OCI-LY1 (cell line): Measurements from ENCODE around the gene XPR1.

Experiments
- H2AFZ ChIP-seq: fragments of 200-600 bp; sonication (generic), shearing (Covaris generic); 2 replicates; pipeline ENCODE4 v1.6.0; 2014; ENCODE audit warnings: antibody characterized with exemption, mild to moderate bottlenecking, low read length
- H3F3A ChIP-seq: fragments of 200-600 bp; sonication (generic), shearing (Covaris generic); 2 replicates; pipeline ENCODE4 v1.6.0; 2014; ENCODE audit warnings: mild to moderate bottlenecking, antibody characterized with exemption, low read length, moderate library complexity; ENCODE audit not compliant: insufficient read depth
- H3K27ac ChIP-seq: fragments of 200-600 bp; sonication (generic); 2 replicates; pipeline ENCODE4 v1.5.1; 2014; ENCODE audit warnings: low read length, mixed run types, mild to moderate bottlenecking, low read depth; ENCODE audit not compliant: poor library complexity, severe bottlenecking
- H3K27me3 ChIP-seq: fragments of 200-600 bp; sonication (generic); 2 replicates; pipeline ENCODE4 v1.6.0; 2014; ENCODE audit warnings: antibody characterized with exemption, mild to moderate bottlenecking, low read length, moderate library complexity; ENCODE audit not compliant: insufficient read depth
- H3K36me3 ChIP-seq: fragments of 200-600 bp; sonication (generic); 2 replicates; pipeline ENCODE4 v1.6.1; 2014; ENCODE audit warnings: mild to moderate bottlenecking, antibody characterized with exemption, low read length, moderate library complexity, mixed read lengths; ENCODE audit not compliant: insufficient read depth
- H3K4me1 ChIP-seq: fragments of 200-600 bp; sonication (generic); 2 replicates; pipeline ENCODE4 v1.5.1; 2014; ENCODE audit warnings: mild to moderate bottlenecking, low read length, moderate library complexity; ENCODE audit not compliant: insufficient read depth, severe bottlenecking
- H3K4me2 ChIP-seq: fragments of 200-600 bp; sonication (generic), shearing (Covaris generic); 2 replicates; pipeline ENCODE4 v1.6.1; 2014; ENCODE audit warnings: low read length
- H3K4me3 ChIP-seq: fragments of 200-600 bp; sonication (generic); 2 replicates; pipeline ENCODE4 v1.5.1; 2014; ENCODE audit warnings: low read length, low read depth, mild to moderate bottlenecking, mixed read lengths; ENCODE audit not compliant: poor library complexity, severe bottlenecking
- H3K79me2 ChIP-seq: fragments of 200-600 bp; shearing (Covaris generic); 2 replicates; pipeline ENCODE4 v1.6.1; 2016; ENCODE audit warnings: mixed run types, low read length, mixed read lengths; ENCODE audit not compliant: insufficient read depth
- H3K9ac ChIP-seq: fragments of 200-600 bp; sonication (generic), shearing (Covaris generic); 2 replicates; pipeline ENCODE4 v1.6.1; 2014; ENCODE audit warnings: mild to moderate bottlenecking, low read length, mixed read lengths
- H3K9me2 ChIP-seq: fragments of 200-600 bp; sonication (generic), shearing (Covaris generic); 2 replicates; pipeline ENCODE4 v1.6.1; 2014; ENCODE audit warnings: low read depth, mild to moderate bottlenecking, low read length, mixed read lengths
- H3K9me3 ChIP-seq: fragments of 200-600 bp; shearing (Covaris generic); 2 replicates; pipeline ENCODE4 v1.6.1; 2014; ENCODE audit warnings: low read length, mixed read lengths
- H4K20me1 ChIP-seq: fragments of 200-600 bp; sonication (generic), shearing (Covaris generic); 2 replicates; pipeline ENCODE4 v1.6.0; 2016; ENCODE audit warnings: mild to moderate bottlenecking, low read length; ENCODE audit not compliant: insufficient read depth
- CTCF ChIP-seq: fragments of 200-600 bp; sonication (generic), shearing (Covaris generic); IDR thresholded peaks from 2 replicates; pipeline ENCODE4 v1.5.1; 2017; ENCODE audit warnings: mild to moderate bottlenecking, antibody characterized with exemption, low read length, moderate library complexity, mixed read lengths
- EZH2 ChIP-seq: fragments of 200-600 bp; sonication (generic), shearing (Covaris generic); IDR thresholded peaks from 2 replicates; pipeline ENCODE4 v1.8.0; 2017; ENCODE audit warnings: borderline replicate concordance, mixed run types, mild to moderate bottlenecking, antibody characterized with exemption, low read length, moderate library complexity, mixed read lengths

Gene XPR1

GRCh38 chr1:180630408-180631193 is 1.2 kb upstream of the XPR1 start:
- Histone ChIP-seq H2AFZ (no peak overlapping the region), H3K36me3 (no peaks in the 10 kb centered on the region), H3K27me3 (no peaks in the 10 kb centered on the region), H3K4me1 (peaks cover 30% of the 10 kb centered on the region), H3K79me2 (peaks cover 7% of the 10 kb centered on the region; the same call in 1 of the 2 replicates), H3K9ac (no peak overlapping the region), H3K4me3 (no peak overlapping the region), H3K4me2 (no peak overlapping the region), H3F3A (no peaks in the 10 kb centered on the region), H4K20me1 (no peaks in the 10 kb centered on the region), H3K27ac (no peak overlapping the region), H3K9me2 (no peaks in the 10 kb centered on the region), H3K9me3 (no peaks in the 10 kb centered on the region)
- TF ChIP-seq EZH2 (no peak), CTCF (no peak)

GRCh38 chr1:180631194-180631765 is 542 bp upstream of the XPR1 start:
- no peak for TF ChIP-seq EZH2
- no peak for TF ChIP-seq CTCF
- Histone ChIP-seq H3K9ac (no peak overlapping the region; the same call in 1 of the 2 replicates), H3K9me3 (no peaks in the 10 kb centered on the region), H3F3A (no peaks in the 10 kb centered on the region), H3K36me3 (no peaks in the 10 kb centered on the region), H3K9me2 (no peaks in the 10 kb centered on the region), H3K4me3 (no peak overlapping the region), H3K4me2 (no peak overlapping the region), H4K20me1 (no peaks in the 10 kb centered on the region), H3K27me3 (no peaks in the 10 kb centered on the region), H3K4me1 (peaks cover 30% of the 10 kb centered on the region), H2AFZ (no peak overlapping the region), H3K79me2 (peaks cover 7% of the 10 kb centered on the region; the same call in 1 of the 2 replicates), H3K27ac (no peak overlapping the region)

- Histone ChIP-seq H2AFZ (peak overlapping the region; percentile 10; the same call in 1 of the 2 replicates), H3K36me3 (no peaks in the 10 kb centered on the region), H3K27me3 (no peaks in the 10 kb centered on the region), H3K9me2 (no peaks in the 10 kb centered on the region), H3K4me1 (peaks cover 30% of the 10 kb centered on the region), H3F3A (no peaks in the 10 kb centered on the region), H3K27ac (peak overlapping the region; percentile 31), H4K20me1 (no peaks in the 10 kb centered on the region), H3K9me3 (no peaks in the 10 kb centered on the region), H3K4me2 (peak overlapping the region; percentile 100), H3K4me3 (peak overlapping the region; percentile 82), H3K79me2 (peaks cover 7% of the 10 kb centered on the region; the same call in 1 of the 2 replicates), H3K9ac (peak overlapping the region; percentile 74)
- peak; percentile 52; the same call in 1 of the 2 replicates for TF ChIP-seq CTCF
- no peak for TF ChIP-seq EZH2
Observed at GRCh38 chr1:180632326-180633056, 669 bp downstream of the XPR1 start.
